ENCODE measurements around the gene ITLN2. TPM values are rescaled to one million over a fixed set of nuclear protein-coding genes. Genes with fewer than 3 reads are reported as not detected.

ITLN2 gene
- total and polyA plus RNA-seq, 10 of the 15 experiments (the other 5 are each of a cell fraction or from before 2014, with no cell fraction given) = not detected

DNA sequence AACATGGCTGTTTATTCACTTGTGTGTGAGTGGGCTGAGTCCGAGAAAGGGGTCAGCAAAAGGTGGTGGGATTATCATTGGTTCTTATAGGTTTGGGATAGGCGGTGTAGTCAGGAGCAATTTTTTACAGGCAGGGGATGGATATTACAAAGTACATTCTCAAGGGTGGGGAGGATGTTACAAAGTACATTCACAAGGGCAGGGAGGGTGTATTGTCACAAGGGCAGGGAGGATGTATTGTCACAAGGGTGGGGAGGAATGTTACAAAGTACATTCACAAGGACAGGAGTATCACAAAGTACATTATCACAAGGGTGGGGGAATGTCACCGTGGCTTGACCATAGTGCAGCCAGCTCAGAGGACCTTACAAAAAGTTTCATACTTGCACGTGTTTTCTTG, 31.1 kb upstream of the ITLN2 start (continued):
- TF ChIP-seq, protein P1, sequence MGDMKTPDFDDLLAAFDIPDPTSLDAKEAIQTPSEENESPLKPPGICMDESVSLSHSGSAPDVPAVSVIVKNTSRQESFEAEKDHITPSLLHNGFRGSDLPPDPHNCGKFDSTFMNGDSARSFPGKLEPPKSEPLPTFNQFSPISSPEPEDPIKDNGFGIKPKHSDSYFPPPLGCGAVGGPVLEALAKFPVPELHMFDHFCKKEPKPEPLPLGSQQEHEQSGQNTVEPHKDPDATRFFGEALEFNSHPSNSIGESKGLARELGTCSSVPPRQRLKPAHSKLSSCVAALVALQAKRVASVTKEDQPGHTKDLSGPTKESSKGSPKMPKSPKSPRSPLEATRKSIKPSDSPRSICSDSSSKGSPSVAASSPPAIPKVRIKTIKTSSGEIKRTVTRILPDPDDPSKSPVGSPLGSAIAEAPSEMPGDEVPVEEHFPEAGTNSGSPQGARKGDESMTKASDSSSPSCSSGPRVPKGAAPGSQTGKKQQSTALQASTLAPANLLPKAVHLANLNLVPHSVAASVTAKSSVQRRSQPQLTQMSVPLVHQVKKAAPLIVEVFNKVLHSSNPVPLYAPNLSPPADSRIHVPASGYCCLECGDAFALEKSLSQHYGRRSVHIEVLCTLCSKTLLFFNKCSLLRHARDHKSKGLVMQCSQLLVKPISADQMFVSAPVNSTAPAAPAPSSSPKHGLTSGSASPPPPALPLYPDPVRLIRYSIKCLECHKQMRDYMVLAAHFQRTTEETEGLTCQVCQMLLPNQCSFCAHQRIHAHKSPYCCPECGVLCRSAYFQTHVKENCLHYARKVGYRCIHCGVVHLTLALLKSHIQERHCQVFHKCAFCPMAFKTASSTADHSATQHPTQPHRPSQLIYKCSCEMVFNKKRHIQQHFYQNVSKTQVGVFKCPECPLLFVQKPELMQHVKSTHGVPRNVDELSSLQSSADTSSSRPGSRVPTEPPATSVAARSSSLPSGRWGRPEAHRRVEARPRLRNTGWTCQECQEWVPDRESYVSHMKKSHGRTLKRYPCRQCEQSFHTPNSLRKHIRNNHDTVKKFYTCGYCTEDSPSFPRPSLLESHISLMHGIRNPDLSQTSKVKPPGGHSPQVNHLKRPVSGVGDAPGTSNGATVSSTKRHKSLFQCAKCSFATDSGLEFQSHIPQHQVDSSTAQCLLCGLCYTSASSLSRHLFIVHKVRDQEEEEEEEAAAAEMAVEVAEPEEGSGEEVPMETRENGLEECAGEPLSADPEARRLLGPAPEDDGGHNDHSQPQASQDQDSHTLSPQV (IDR thresholded peaks at IDR 0.05) = no peak
- TF ChIP-seq IKZF1 (conservative IDR thresholded peaks at IDR 0.05) (no peak), WRNIP1 (IDR thresholded peaks at IDR 0.05; ENCODE audit: borderline replicate concordance, low read depth, low read length) (no peak), SREBF2 (IDR thresholded peaks at IDR 0.05; ENCODE audit: low read length) (no peak), MEF2B (IDR thresholded peaks at IDR 0.05; ENCODE audit: partially characterized antibody, poor library complexity, severe bottlenecking) (no peak)
- TF ChIP-seq, protein P2, sequence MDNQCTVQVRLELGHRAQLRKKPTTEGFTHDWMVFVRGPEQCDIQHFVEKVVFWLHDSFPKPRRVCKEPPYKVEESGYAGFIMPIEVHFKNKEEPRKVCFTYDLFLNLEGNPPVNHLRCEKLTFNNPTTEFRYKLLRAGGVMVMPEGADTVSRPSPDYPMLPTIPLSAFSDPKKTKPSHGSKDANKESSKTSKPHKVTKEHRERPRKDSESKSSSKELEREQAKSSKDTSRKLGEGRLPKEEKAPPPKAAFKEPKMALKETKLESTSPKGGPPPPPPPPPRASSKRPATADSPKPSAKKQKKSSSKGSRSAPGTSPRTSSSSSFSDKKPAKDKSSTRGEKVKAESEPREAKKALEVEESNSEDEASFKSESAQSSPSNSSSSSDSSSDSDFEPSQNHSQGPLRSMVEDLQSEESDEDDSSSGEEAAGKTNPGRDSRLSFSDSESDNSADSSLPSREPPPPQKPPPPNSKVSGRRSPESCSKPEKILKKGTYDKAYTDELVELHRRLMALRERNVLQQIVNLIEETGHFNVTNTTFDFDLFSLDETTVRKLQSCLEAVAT (IDR thresholded peaks at IDR 0.05) = no peak
- TF ChIP-seq, protein P3, sequence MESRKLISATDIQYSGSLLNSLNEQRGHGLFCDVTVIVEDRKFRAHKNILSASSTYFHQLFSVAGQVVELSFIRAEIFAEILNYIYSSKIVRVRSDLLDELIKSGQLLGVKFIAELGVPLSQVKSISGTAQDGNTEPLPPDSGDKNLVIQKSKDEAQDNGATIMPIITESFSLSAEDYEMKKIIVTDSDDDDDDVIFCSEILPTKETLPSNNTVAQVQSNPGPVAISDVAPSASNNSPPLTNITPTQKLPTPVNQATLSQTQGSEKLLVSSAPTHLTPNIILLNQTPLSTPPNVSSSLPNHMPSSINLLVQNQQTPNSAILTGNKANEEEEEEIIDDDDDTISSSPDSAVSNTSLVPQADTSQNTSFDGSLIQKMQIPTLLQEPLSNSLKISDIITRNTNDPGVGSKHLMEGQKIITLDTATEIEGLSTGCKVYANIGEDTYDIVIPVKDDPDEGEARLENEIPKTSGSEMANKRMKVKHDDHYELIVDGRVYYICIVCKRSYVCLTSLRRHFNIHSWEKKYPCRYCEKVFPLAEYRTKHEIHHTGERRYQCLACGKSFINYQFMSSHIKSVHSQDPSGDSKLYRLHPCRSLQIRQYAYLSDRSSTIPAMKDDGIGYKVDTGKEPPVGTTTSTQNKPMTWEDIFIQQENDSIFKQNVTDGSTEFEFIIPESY (IDR thresholded peaks at IDR 0.05) = no peak
